Uterus (tissue), 2 donors: ENCODE measurements around the gene RPL7L1.

Source experiments
- CTCF ChIP-seq, 4 experiments: fragments of 200-600 bp in 2 of 4; fragments of 450-650 bp in 2 of 4; sonication (generic) in 2 of 4; IDR thresholded peaks; one replicate each; pipeline ENCODE4 v1.5.1; 2016 to 2019; ENCODE audit warnings: antibody characterized with exemption in 4 of 4, mild to moderate bottlenecking in 2 of 4, moderate library complexity in 1 of 4
- POLR2A ChIP-seq, 2 donors: fragments of 450-650 bp; IDR thresholded peaks; one replicate each; pipeline ENCODE4 v1.6.1; 2016; ENCODE audit warnings: antibody characterized with exemption in 2 of 2, mild to moderate bottlenecking in 1 of 2, moderate library complexity in 1 of 2

- no peak for TF ChIP-seq POLR2A (IDR thresholded peaks at IDR 0.05)
- no peak for TF ChIP-seq CTCF (IDR thresholded peaks at IDR 0.05)
Measured at GRCh38 chr6:42935322-42935721, 55.9 kb downstream of the RPL7L1 start.
